Esophagus squamous epithelium (tissue), 5 donors: ENCODE data around the gene EVI5. TPM values are rescaled to one million over a fixed set of nuclear protein-coding genes. Genes with fewer than 3 reads are reported as not detected.
A peak's percentile ranks its signal among the peaks of the same experiment; 100 is the strongest.

Experiments
- DNase-seq: peaks from one replicate; lab custom pipeline; 2025; lab: John Stamatoyannopoulos, UW
- H3K27ac ChIP-seq, 4 donors: fragments of 200-600 bp; sonication (generic); one replicate each; pipeline ENCODE4 v1.5.1; 2016 to 2019; ENCODE audit warnings: mild to moderate bottlenecking in 1 of 4
- H3K27me3 ChIP-seq, 4 donors: fragments of 200-600 bp; sonication (generic); 1 replicate in 3 of 4; 2 replicates in 1 of 4; pipeline versions ENCODE4 v1.5.1 to v1.6.0; 2017 to 2021; ENCODE audit warnings: antibody characterized with exemption in 1 of 4
- H3K36me3 ChIP-seq, 3 donors: fragments of 200-600 bp; sonication (generic); one replicate each; pipeline ENCODE4 v1.5.1; 2016 to 2019
- H3K4me1 ChIP-seq, 3 donors: fragments of 200-600 bp; sonication (generic); one replicate each; pipeline ENCODE4 v1.5.1; 2017 to 2019
- H3K4me3 ChIP-seq, 4 donors: fragments of 200-600 bp; sonication (generic); 1 replicate in 3 of 4; 2 replicates in 1 of 4; pipeline ENCODE4 v1.5.1; 2016 to 2019; ENCODE audit warnings: mild to moderate bottlenecking in 2 of 4, moderate library complexity in 1 of 4
- H3K9me3 ChIP-seq, 3 donors: fragments of 200-600 bp; sonication (generic); one replicate each; pipeline ENCODE4 v1.5.1; 2016 to 2019
- POLR2A ChIP-seq, 4 donors: fragments of 450-650 bp; IDR thresholded peaks; one replicate each; pipeline ENCODE4 v1.6.1; 2017; ENCODE audit warnings: antibody characterized with exemption in 4 of 4, mild to moderate bottlenecking in 4 of 4, moderate library complexity in 3 of 4
- WGBS, 2 donors: methylation state at CpG; one replicate each; pipeline ENCODE4 v1.1.5; 2018; 5-methylcytosine and 5-hydroxymethylcytosine counted together
- intact Hi-C: fragments of 100-400 bp; cut with DNase I; formaldehyde crosslinking; loops from one replicate; pipeline ENCODE4 v1.15.0; 2022
- total RNA-seq, 4 donors: library from RNA; depleted of rRNA; stranded (reverse); fragments of >200 nt; gene quantifications; one replicate each; pipeline ENCODE4 v1.1.0, GENCODE V29; 2016
- TF ChIP-seq, protein P1 (sequence below), 6 experiments: fragments of 450-650 bp in 4 of 6; fragments of 200-600 bp in 2 of 6; sonication (generic) in 2 of 6; IDR thresholded peaks; one replicate each; pipeline ENCODE4 v1.5.1; 2016 to 2019; ENCODE audit warnings: antibody characterized with exemption in 6 of 6, mild to moderate bottlenecking in 4 of 6, moderate library complexity in 4 of 6
- donor health status: DM: yes; HTN: yes; CAD: no.

Gene EVI5
- total RNA-seq, 4 donors from 2014 or later = 5.1 to 23.7 (median 9.0) TPM

DNA sequence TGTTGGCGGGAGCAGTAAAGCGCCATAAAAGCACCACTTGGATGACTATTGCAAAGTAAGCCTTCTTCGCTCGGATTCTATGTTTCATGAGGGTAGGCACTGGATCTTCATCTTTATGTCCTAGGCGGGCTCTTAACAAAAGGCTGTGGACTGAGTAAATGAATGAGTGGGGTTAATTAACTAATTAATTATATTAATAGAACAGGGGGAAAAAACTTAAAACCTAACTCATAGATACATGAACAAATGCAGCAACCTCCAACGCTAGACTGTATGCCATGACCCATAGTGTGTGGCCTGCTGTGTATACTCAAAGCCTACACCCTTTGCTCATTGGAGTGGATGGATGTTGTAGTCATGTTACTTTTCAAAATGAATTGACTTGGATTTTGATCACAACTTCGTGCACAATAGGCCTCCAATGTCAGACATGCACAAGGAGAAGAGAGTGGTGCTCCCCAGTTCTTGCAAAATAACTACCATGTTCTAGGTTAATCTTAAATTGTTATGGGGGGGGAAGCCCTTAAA lies 297.8 kb downstream of the EVI5 start:
- TF ChIP-seq POLR2A (IDR thresholded peaks at IDR 0.05) = no peak
- TF ChIP-seq, protein P1, sequence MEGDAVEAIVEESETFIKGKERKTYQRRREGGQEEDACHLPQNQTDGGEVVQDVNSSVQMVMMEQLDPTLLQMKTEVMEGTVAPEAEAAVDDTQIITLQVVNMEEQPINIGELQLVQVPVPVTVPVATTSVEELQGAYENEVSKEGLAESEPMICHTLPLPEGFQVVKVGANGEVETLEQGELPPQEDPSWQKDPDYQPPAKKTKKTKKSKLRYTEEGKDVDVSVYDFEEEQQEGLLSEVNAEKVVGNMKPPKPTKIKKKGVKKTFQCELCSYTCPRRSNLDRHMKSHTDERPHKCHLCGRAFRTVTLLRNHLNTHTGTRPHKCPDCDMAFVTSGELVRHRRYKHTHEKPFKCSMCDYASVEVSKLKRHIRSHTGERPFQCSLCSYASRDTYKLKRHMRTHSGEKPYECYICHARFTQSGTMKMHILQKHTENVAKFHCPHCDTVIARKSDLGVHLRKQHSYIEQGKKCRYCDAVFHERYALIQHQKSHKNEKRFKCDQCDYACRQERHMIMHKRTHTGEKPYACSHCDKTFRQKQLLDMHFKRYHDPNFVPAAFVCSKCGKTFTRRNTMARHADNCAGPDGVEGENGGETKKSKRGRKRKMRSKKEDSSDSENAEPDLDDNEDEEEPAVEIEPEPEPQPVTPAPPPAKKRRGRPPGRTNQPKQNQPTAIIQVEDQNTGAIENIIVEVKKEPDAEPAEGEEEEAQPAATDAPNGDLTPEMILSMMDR (IDR thresholded peaks at IDR 0.05) = no peak
- Histone ChIP-seq H3K27ac (peak overlapping the region in 2 of 4 donors; percentile 31 to 77), H3K4me3 (peak overlapping the region; percentile 33 to 67 (median 50)), H3K9me3 (no peaks in the 10 kb centered on the region), H3K36me3 (no peaks in the 10 kb centered on the region), H3K4me1 (peaks cover 39 to 49% (median 41%) of the 10 kb centered on the region in 3 donors), H3K27me3 (peaks cover 21 to 80% (median 35%) of the 10 kb centered on the region in 4 donors)
- no peak for DNase-seq
- 57 to 65% methylated on average over 5 to 7 of the region's 7 CpGs for WGBS, 2 donors
- intact Hi-C loops = no loop called here

DNA sequence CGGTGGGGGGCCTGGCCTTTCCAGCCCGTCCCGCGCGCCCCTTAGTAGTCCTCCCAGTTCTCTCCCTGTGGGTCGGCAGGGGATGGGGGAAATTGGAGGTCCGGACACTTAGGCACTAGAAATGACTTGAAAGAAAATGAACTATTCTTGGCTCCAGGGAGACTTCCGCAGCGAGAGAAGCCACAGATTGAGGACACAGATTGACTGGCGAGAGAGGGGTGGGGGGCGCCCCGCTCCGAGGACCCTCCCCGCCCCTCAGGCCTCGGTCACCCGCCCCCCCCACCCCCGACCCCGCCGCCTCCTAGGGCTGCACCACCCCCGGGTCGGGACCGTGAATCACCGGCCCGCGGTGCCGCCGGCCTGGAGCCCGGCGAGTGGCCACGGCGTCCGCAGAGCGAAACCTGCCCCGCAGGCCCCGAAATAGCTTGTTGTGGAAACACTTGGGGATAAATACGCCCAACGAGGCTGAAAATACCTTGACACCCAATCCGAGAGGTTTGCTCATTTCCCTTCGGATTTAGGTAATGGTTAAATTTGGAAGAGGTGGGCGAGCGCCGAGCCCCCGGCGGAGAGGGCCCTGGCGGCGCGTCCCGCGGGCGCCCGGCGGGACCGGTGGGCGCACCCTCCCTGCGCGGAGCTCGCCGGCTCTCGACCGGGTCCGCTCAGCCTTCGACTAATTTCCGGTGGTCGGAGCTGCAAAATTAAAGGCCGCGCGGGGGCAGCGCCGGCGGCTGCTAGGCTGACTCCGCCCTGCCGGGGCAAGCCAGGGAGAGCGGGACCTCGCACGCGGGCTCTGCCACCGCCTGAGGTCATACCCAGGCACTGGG lies 298.4 kb downstream of the EVI5 start, which contains the start of gene GFI1:
GFI1 (minus strand) TSS at position 675 of the 827 bp plus-strand sequence. CDS start 3,438 bp downstream, outside the sequence.
- Histone ChIP-seq H3K27ac (peak within 1 kb of the TSS; percentile 31 to 77 (median 58)), H3K4me1 (peaks cover 39 to 56% (median 48%) of the 10 kb centered on the region in 3 donors), H3K27me3 (peaks cover 28 to 87% (median 39%) of the 10 kb centered on the region in 4 donors), H3K9me3 (no peaks in the 10 kb centered on the region), H3K4me3 (peak within 1 kb of the TSS; percentile 33 to 67 (median 50)), H3K36me3 (no peaks in the 10 kb centered on the region)
- DNase-seq = no peak
- intact Hi-C loops = no loop called here
- no peak for TF ChIP-seq POLR2A (IDR thresholded peaks at IDR 0.05)
- TF ChIP-seq, protein P1 (IDR thresholded peaks at IDR 0.05) = no peak
- WGBS, 2 donors = 4% methylated on average over 14 of the region's 77 CpGs; no CpG with 5 or more reads in 1 of the 2 donors

DNA sequence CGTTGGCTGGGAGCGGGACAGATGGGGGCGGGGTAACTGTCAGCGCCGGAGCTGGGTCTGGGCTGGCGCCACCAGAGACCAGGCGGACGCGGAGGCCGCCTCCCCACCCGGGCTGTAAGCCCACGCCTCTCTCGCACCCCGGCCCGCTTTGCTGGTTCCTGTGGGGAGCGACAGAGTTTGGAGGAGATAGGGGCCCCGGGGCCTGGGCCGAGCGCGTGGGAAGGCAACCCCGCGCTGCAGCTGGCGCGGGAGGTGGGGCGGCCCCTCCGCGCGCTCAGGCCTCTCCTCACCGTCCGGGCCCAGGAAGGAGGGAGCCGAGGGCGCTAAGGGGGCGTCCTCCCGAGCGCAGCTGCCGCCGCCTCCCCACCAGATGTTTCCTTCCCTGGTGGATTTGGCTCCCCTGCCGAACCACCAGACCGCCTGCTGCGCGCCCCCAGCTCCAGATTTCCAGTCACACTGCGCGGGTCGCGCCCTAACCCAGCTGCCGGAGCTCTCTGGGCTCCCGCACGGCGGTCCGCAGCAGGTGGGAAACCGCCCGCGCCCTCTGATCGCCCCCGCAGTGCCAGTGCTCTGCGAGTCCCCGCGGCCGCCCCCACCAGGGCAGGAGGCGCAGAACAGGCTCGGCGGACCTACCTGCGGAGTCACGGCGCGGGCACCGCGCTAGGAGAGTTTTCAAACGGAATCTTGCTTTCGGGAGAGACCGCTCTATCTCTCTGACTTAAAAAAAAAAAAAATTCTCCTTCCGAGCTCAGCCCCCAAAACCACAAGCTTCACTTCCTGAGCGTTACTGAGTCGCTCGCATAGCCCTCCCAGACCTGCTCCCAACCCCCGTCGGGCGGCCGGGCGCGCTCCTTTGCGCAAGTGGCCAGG lies 299.3 kb downstream of the EVI5 start:
- H3K4me1 ChIP-seq = peaks cover 44 to 64% (median 55%) of the 10 kb centered on the region in 3 donors
- TF ChIP-seq, protein P1 (IDR thresholded peaks at IDR 0.05) = peak in 3 of 6 experiments; percentile 19 to 44 (median 39)
- TF ChIP-seq POLR2A (IDR thresholded peaks at IDR 0.05) = peak in 1 of 4 donors; percentile 36
- intact Hi-C loops = no loop called here
- 0% methylated on average over 12 of the region's 82 CpGs; no CpG with 5 or more reads in 1 of the 2 donors for WGBS, 2 donors
- peak overlapping the region; percentile 33 to 67 (median 50) for H3K4me3 ChIP-seq
- peaks cover 34 to 96% (median 47%) of the 10 kb centered on the region in 4 donors for H3K27me3 ChIP-seq
- DNase-seq = no peak
- H3K36me3 ChIP-seq = no peaks in the 10 kb centered on the region
- H3K9me3 ChIP-seq = no peaks in the 10 kb centered on the region
- peak overlapping the region; percentile 31 to 77 (median 58) for H3K27ac ChIP-seq

DNA sequence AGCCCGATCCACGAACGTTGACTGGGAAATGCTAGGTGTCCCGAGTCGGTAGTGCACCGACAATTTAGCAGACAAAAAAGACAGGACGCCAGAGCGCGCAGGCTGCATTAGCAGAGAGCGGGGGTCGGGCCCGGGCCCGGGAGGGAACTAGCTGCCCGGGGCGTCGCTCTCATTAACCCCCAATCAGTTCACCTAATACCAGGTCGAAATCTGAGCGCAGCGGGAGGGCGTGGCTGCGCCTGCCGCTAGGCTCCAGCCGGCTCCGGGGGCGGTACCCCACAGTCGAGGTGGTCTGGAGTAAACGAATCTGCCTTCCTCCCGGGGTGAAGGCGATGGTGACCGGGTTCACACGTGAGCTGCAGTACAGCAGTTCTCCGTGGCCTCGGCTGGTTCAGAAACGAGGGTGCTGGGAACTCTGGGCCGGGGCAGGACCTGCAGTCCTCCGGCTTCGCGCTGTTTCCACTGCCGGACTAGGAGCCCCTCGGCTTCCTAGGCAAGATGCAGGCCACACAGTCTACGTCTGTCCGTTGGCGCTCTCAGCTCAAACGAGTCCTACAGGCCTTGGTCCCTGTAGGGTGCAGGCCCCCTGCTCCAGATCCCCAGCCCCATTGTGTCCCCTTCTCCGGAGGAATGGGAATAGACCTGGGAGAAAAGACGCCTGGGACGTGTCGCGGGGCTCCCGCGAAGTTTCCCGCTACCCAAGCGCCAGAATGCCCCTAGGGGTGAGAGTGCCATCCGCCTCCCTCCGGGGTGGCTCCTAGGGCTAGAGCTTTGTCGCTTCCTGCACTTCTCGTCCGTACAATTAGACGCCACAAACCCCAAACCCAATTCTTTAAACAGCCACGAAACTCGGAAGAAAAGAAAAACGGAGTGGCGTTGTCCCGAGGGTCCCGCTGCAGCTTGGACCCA lies 300.2 kb downstream of the EVI5 start:
- WGBS, 2 donors = 0 to 2% methylated on average over 21 to 33 of the region's 65 CpGs
- Histone ChIP-seq H3K36me3 (no peaks in the 10 kb centered on the region), H3K9me3 (no peaks in the 10 kb centered on the region), H3K27ac (peak overlapping the region in 3 of 4 donors; percentile 31 to 77 (median 60)), H3K27me3 (peaks cover 34 to 100% (median 51%) of the 10 kb centered on the region in 4 donors), H3K4me3 (peak overlapping the region; percentile 33 to 67 (median 50)), H3K4me1 (peaks cover 46 to 71% (median 55%) of the 10 kb centered on the region in 3 donors)
- TF ChIP-seq, protein P1 (IDR thresholded peaks at IDR 0.05) = no peak
- TF ChIP-seq POLR2A (IDR thresholded peaks at IDR 0.05) = no peak
- intact Hi-C loops = no loop called here
- no peak for DNase-seq
